GM21423 (cell line): ENCODE data around the gene FLAD1.
A peak's percentile ranks its signal among the peaks of the same experiment; 100 is the strongest.

Experiments
- ATAC-seq: cut with Tn5 transposase; IDR thresholded peaks from one replicate; pipeline ENCODE4 v1.9.1; 2021; ENCODE audit warnings: mild to moderate bottlenecking, moderate library complexity; ENCODE audit not compliant: unreplicated experiment

FLAD1 gene

DNA sequence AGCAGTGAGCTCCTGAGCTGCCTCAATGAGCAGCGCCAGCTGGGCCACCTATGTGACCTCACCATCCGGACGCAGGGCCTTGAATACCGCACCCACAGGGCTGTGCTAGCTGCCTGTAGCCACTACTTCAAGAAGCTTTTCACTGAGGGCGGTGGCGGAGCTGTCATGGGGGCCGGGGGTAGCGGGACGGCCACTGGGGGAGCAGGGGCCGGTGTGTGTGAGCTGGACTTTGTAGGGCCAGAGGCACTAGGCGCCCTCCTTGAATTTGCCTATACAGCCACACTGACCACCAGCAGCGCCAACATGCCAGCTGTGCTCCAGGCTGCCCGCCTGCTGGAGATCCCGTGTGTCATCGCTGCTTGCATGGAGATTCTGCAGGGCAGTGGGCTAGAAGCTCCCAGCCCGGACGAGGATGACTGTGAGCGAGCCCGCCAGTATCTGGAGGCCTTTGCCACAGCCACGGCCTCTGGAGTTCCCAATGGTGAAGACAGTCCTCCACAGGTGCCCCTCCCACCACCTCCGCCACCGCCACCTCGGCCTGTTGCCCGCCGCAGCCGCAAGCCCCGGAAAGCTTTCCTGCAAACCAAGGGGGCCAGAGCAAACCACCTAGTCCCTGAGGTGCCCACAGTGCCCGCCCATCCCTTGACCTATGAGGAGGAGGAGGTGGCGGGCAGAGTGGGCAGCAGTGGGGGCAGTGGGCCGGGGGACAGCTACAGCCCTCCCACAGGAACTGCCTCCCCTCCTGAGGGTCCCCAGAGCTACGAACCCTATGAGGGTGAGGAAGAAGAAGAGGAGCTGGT is 31.8 kb downstream of the FLAD1 start:
- ATAC-seq, result no peak

DNA sequence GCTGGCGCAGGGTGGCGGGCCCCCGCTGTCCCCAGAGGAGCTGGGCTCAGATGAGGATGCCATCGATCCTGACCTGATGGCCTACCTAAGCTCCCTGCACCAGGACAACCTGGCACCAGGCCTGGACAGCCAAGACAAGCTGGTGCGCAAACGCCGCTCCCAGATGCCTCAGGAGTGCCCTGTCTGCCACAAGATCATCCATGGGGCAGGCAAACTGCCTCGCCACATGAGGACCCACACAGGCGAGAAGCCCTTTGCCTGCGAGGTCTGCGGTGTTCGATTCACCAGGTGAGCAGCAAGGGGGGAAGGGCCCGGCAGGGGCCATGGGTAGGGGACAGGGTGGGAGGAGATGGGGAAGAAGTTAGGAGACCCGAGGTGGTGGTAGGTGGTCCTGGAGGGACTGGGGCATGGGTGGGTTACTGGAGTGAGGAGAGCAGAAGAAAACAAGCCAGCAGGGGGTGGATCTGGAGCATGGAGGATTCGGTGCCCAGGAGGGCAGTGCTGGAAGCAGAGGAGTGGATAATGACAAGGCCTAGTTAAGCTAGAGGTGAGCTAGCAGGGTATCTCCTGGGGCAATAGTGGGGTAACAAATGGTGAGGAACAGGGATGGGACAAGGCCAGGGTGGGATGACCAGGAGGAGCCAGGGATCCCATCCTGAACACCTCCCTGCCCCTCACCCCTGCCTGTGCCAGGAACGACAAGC is 32.5 kb downstream of the FLAD1 start:
- no peak for ATAC-seq

- ATAC-seq, result no peak
These were observed 33.2 kb downstream of the FLAD1 start for GRCh38 chr1:155016231-155016831.

DNA sequence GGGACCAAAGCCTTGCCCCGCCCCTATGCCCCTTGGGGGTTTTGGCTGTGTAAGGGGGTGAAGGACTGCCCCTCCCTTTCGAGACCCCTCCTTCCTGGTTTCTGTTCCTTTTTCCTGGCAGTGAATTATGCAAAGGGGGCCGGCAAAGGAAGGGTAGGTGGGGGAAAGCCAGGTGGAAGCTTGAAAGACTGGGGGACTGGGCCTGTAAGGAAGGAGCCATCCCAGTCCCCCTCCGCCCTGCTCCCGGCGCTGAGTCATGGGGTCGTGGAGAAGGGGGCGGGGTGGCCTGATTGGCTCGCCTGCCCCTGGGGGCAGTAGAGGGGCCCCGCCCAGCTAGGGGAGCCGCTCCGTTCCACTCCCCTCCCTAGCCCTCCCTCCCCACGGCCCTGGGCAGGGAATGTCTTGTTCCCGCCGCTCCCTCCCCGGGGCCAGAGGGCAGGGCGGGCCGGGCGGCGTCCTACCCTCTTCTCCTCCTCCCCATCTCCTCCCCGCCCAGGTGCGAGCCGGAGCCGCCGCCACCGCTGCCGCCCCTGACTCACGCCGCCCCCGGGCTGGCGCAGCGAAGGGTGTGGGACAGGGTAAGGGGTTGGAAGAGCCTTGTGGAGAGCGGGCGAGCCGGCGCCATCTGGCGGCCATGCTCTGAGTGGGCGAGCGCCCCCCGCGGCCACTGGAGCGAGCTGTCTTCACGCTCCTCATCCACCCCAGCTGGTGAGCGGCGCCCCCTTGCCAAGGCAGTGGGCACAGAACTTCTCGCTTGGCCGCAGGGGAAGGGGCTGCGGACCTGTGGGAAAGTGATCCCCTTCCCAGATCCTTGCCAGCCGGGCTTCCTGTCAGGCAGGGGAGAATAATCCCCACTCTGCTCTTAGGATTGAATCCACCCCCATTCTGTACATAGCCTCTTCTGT is 34.1 kb downstream of the FLAD1 start:
- ATAC-seq, result peak; percentile 69

DNA sequence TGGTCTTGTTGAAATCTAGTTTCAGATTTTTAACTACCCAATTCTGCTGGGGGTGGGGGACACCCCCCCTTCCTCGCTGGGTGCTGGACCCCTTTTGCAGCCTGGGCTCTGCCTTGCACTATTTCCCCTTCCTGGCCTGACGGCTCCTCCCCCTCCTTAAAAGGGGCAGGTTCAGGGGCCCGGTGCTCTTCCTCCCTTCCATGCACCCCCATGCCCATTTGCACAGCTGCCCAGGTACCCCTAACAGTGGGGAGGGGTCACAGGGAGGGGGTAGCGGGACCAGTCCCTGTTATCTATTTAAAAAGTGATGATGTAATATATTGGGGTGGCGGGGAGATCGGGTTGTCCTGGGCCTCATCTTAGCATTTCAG is 34.8 kb downstream of the FLAD1 start:
- ATAC-seq, result no peak

DNA sequence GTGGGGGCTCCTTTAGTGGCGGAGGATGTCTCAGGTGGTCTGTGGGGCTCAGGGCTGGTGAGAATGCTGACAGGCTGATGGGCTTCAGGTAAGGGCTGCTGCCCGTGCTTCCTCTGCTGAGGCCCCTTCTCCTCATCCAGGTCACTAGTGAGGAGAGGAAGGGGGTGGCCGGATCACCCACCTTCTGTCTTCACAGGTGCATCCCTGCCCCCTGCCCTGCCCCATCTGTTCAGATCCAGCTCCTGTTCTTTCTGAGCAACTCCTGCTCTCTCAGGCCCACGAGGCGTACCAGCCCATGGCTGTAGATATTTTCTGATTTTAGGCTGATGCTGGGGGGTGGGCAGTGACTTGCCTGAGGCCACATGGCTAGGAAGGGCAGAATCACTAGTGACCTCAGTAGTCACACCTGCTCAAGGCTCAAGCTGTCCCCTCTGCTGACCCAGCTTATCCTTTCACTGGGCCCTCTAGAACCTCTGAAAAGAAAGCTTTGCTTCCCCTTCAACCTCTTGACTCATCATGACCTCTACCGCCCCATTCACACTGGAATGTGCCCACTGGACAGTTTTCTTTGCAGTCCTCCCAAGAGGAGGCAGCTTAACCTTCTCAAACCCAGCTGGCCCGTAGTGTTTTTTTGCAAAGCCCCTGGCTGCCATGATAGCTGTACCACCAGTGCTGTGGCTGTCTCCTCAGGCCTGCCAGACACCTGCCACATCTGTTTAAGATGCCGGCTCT is 35.6 kb downstream of the FLAD1 start:
- ATAC-seq, result no peak

GRCh38 chr1:155019377-155020245 is 36.5 kb downstream of the FLAD1 start:
- ATAC-seq, result no peak

DNA sequence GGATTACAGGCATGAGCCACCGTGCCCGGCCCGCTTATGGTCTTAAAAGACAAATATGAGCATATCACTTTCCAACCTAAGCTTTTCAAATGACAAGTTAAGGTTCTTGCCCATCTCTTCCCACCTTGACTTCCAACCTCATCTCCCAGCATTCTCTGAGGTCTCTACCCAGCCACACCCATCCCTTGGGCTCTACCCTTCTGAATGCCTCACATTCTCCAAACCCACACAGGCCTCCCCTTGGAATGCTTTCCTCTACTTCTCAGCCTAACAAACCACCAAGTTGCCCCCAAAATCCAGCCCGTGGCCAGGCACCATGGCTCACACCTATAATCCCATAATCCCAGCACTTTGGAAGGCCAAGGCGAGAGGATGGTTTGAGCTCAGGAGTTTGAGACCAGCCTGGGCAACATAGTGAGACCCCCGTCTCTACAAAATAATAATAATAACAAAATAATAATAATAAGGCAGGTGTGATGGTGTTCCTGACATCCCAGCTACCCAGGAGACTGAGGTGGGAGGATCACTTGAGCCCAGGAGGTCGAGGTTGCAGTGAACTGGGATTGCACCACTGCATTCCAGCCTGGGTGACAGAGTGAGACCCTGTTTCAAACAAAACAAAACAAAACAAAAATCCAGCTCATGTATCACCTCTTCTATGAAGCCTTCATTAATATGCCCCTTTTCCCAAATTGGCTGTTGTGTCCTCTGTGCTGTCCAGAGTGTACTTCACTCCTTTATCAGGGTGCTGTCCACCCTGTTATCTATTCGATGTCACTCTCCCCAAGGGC is 39.2 kb downstream of the FLAD1 start:
- ATAC-seq, result no peak

DNA sequence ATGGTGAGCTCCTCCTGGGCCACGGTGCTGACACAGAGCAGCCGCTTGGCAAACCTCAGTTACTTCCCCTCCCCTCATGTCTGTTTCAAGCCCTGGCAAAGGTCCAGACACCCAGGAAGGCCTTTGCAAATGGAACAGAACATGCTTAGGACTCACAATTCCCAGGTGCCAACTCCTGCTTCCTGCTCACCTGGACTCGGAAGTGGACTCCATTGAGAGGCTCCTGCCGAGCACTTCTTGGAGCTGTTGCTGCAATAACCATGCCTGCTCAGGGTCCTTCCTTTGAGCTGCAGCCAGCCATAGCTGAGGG is 39.7 kb downstream of the FLAD1 start:
- no peak for ATAC-seq

GRCh38 chr1:155023627-155024026 is 40.5 kb downstream of the FLAD1 start:
- no peak for ATAC-seq

GRCh38 chr1:155024315-155024714 is 41.2 kb downstream of the FLAD1 start:
- ATAC-seq, result no peak

DNA sequence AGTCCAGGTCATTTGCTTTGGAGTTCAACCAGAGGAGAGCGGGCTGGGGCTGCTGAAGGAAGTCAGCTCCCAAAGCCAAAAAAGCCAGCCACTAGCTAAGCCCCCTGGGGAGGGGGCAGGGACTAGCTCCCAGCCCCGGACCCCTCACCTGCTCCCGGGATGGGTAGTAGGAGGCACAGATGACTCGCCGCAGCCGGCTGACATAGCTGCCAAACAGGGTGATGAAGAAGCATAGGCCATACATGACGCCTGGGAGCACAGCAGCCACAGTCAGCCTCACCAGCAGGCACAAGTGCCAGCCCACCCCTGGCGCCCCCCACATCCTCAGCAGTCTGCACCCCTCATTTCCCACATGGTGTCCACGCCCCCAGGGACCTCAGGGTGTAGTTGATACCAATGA is 43.0 kb downstream of the FLAD1 start:
- ATAC-seq, result no peak

- ATAC-seq, result no peak
These were observed 43.4 kb downstream of the FLAD1 start for GRCh38 chr1:155026588-155026987.

DNA sequence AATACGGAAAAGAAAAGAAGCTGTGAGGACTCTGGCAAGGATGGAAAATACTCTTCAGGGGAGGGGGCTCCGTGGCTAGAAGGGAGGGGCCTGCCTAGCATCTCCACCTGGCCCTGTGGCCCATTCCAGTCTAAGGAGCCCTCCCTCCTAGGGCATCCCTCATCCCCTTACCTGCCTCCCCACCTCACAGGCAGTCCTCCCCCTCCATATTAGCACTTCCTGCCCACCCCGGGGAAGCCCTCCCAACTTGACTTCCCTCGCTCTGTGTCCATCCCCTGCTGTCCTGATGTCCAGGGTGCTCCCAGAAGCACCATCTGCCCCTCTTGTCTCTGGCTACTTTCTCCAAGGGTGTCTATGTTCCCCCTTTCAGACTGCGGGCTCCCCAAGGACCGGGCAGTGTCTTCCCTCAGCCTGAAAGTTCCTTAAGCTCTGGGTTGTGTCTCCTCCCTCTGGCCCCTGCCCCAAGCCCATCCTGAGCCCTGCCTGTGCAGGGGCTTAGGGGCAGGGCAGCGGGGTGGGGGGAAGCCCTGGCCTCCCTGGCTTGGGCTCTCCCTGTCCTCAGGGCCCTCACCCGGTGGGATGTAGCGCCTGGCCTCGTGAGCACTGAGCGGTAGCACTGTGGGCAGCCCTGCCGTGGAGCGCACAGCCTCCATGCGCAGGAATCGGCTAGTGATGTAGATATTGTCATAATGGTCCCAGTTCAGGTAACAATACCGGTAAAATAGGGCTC is 46.5 kb downstream of the FLAD1 start:
- no peak for ATAC-seq

DNA sequence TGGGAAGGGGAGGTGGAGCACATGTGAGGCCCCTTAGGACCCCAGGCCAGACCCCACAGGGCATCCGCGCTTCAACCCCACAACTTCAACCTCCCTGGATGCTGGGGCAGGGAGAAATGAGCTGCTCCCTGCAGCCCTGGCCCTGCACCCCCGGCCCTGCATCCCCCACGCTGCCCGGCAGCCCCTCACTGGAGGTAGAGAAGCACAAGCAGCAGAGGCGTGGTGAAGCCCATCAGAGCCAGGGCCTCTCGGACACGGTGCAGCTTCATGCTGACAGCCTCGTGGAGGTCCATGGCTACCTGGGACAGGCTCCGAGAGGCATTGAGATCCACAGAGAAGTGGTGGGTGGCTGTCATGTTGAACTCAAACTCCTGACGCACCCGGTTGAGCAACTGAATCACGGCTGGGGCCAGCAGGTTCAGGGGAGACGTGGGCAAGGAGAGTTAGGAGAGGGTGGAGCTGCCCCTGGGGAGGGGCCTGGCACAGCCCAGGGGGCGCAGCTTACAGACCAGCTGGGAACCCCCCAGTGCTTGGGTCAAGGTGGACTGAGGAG is 47.2 kb downstream of the FLAD1 start:
- no peak for ATAC-seq

- ATAC-seq, result no peak
These were observed 47.8 kb downstream of the FLAD1 start for GRCh38 chr1:155030899-155031298.

DNA sequence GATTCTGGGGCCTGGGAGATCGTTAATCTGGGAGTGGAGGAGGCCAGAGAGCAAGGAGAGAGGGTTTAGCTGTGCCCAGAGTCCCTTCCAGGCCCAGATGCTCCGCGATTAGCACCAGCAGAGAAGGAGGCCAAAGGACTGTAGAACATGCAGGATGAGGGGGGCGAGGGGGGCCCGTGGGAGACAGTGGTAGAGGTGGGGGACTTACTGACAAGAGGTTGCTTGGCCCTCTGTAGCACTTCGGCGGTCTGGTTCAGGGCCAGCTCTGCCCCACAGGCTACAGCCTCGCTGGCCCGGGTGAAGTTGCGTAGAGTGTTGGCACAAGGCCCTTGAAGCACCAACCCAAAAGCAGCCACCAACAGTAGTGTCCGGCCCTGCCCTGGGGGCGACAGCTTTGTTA is 49.7 kb downstream of the FLAD1 start:
- no peak for ATAC-seq

DNA sequence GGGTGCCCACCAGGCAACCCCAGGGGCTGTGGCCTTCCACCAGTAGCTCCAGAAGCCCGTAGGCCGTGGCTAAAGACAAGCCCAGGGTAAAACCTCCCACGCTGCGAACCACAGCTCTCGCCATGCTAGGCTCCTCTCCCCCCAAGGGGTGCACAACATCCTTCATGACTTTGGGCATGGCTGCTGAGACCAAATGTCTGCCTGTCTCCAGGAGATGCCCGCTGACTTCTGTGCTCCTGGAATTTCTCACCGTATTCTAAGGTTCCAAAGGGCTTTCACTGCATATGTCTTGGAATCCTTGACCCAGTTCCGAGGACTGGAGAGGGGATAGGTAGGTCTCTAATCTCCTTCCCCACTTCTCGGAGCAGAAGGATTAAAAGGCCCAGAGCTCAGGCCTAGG is 50.4 kb downstream of the FLAD1 start, which contains the start of the genes DCST1 and DCST2:
DCST1 (plus strand) TSS at position 301 of the 400 bp plus-strand sequence. CDS start 213 bp downstream, outside the sequence.
DCST2 (minus strand) TSS at position 258 of the 400 bp plus-strand sequence; CDS start at position 178, 80 bp downstream.
- no peak for ATAC-seq
